HAP-1 (cell line): Measurements from ENCODE around the gene ZBTB22.
A peak's percentile ranks its signal among the peaks of the same experiment; 100 is the strongest.
"Not testable (repeated sequence)": the region's sequence is repeated elsewhere in the genome, so short reads cannot be mapped to it uniquely, and the experiment has no call there.

Experiments
- DNase-seq, 2 experiments: peaks; one replicate each; pipeline ENCODE4 v3.0.0-alpha.2; 2016 to 2020; ENCODE audit warnings: low spot score in 2 of 2
- H3K27me3 ChIP-seq: fragments of 250-450 bp; sonication (Bioruptor Pico); 2 replicates; pipeline ENCODE4 v1.5.1; 2020; ENCODE audit warnings: low read depth, mild to moderate bottlenecking, moderate library complexity
- H3K36me3 ChIP-seq: fragments of 250-450 bp; sonication (Bioruptor Pico); replicated peaks from 2 replicates; pipeline ENCODE4 v1.5.1; 2020; ENCODE audit warnings: mild to moderate bottlenecking
- H3K4me1 ChIP-seq: fragments of 250-450 bp; sonication (Bioruptor Pico); 2 replicates; pipeline ENCODE4 v1.5.1; 2020; ENCODE audit warnings: mild to moderate bottlenecking
- H3K4me3 ChIP-seq: fragments of 250-450 bp; sonication (Bioruptor Pico); 2 replicates; pipeline ENCODE4 v1.5.1; 2020; ENCODE audit warnings: mild to moderate bottlenecking, moderate library complexity
- H3K9me3 ChIP-seq: fragments of 250-450 bp; sonication (Bioruptor Pico); 2 replicates; pipeline ENCODE4 v1.5.1; 2020; ENCODE audit warnings: mild to moderate bottlenecking, moderate library complexity
- in situ Hi-C: fragments of 300-500 bp; cut with MboI; formaldehyde crosslinking; loops from 3 replicates; pipeline ENCODE4 v1.14.3; 2020; ENCODE audit warnings: low sequenced_read_pairs, inconsistent platforms, mixed read lengths

ZBTB22 gene

DNA sequence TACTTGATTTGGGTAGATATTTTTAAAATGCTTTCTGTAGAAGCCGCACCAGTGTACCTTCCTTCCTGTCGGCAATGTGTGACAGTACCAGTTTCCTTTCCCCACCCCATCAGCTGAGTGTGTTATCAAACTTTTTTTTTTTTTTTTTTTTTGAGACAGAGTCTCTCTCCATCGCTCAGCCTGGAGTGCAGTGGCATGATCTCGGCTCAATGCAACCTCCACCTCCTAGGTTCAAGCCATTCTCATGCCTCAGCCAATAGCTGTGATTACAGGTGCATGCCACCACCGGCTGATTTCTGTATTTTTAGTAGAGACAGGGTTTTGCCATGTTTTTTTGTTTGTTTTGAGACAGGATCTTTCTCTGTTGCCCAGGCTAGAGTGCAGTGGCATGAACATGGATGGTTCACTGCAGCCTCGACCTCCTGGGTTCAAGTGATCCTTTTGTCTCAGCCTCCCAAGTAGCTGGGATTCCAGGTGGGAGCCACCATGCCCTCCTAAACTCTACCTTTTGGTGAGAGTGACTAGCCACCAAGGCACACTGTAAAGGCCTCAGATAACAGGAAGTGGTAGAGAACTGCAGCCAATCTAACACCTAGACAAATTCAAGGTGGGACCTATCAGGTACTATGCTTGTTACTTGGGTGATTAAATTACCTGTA, 26.5 kb upstream of the ZBTB22 start:
- no peaks in the 10 kb centered on the region for H3K9me3 ChIP-seq
- in situ Hi-C loops, result no loop called here
- H3K4me3 ChIP-seq, result no peak overlapping the region
- H3K36me3 ChIP-seq, result no peaks in the 10 kb centered on the region
- peaks cover 6% of the 10 kb centered on the region for H3K4me1 ChIP-seq
- DNase-seq, result no peak
- H3K27me3 ChIP-seq, result 0 out of 2 replicates have a peak, but pooled peaks cover 7% of the 10 kb centered on the region

DNA sequence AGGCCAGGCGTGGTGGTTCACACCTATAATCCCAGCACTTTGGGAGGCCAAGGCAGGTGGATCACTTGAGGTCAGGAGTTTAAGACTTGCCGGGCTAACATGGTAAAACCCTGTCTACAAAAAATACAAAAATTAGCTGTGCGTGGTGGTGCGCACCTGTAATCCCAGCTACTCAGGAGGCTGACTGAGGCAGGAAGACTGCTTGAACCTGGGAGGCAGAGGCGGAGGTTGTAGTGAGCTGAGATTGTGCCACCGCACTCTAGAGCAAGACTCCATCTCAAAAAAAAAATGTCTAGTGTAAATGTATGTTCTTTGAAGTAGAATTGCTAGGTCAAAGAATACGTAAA, 26.0 kb upstream of the ZBTB22 start:
- H3K27me3 ChIP-seq, H3K9me3 ChIP-seq, in situ Hi-C loops, DNase-seq, H3K36me3 ChIP-seq, H3K4me3 ChIP-seq, H3K4me1 ChIP-seq: not testable (repeated sequence)

DNA sequence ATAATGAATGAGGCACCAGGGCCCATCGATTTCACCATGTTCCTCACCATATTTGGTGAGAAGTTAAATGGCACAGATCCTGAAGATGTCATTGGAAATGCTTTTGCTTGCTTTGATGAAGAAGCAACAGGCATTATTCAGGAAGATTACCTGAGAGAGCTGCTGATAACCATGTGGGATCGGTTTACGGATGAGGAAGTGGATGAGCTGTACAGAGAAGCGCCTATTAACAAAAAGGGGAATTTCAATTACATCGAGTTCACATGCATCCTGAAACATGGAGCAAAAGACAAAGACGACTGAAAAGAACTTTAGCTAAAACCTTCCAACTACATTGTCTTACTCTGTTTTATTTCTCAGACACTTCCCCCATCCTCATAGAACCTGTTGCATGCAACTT, 21.6 kb upstream of the ZBTB22 start:
- H3K4me3 ChIP-seq, result no peak overlapping the region
- H3K4me1 ChIP-seq, result no peaks in the 10 kb centered on the region
- no peaks in the 10 kb centered on the region for H3K9me3 ChIP-seq
- H3K27me3 ChIP-seq, result no peaks in the 10 kb centered on the region
- no peak for DNase-seq
- H3K36me3 ChIP-seq, result no peaks in the 10 kb centered on the region
- in situ Hi-C loops, result no loop called here

DNA sequence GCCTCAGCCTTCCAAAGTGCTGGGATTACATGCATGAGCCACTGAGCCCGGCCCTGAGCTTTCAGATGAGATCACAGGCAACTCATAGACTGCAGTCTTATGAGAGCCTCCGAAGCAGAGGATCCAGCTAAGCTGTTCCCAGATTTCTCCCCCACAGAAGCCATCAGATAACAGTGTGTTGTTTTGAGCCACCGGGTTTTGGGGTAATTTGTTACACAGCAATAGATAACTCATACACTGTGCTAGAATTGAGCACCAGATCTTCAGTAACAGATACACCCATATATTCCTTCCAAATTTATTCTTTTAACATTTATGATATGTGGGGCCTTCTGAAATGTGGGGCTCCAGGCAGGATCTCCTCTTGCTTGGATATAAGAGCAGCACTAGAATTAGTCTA, 19.0 kb upstream of the ZBTB22 start:
- Histone ChIP-seq H3K4me1 (no peaks in the 10 kb centered on the region), H3K4me3 (no peak overlapping the region), H3K36me3 (no peaks in the 10 kb centered on the region), H3K9me3 (no peaks in the 10 kb centered on the region), H3K27me3 (no peaks in the 10 kb centered on the region)
- in situ Hi-C loops, result no loop called here
- no peak for DNase-seq

- H3K36me3 ChIP-seq, result no peaks in the 10 kb centered on the region
- H3K27me3 ChIP-seq, result no peaks in the 10 kb centered on the region
- in situ Hi-C loops, result no loop called here
- no peaks in the 10 kb centered on the region for H3K4me1 ChIP-seq
- H3K4me3 ChIP-seq, result no peak overlapping the region
- DNase-seq, result no peak
- H3K9me3 ChIP-seq, result no peaks in the 10 kb centered on the region
These were observed 18.4 kb upstream of the ZBTB22 start for GRCh38 chr6:33335916-33336315.

DNA sequence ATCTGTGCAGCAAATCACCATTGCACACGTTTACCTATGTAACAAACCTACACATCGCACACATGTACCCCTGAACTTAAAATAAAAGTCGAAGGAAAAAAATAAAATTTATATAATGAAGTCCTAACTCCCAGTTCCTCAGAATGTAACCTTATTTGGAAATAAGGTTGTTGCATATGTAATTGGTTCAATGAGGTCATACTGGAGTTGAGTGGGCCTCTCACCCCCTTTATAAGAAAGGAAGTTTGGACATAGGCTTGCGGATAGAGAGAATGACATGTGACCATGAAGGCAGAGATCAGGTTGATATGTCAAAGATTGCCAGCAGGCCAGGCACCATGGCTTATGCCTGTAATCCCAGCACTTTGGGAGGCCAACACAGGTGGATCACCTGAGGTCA, 16.1 kb upstream of the ZBTB22 start:
- H3K27me3 ChIP-seq, result no peaks in the 10 kb centered on the region
- no peaks in the 10 kb centered on the region for H3K9me3 ChIP-seq
- H3K4me3 ChIP-seq, result no peak overlapping the region
- DNase-seq, result no peak
- in situ Hi-C loops, result no loop called here
- no peaks in the 10 kb centered on the region for H3K4me1 ChIP-seq
- no peaks in the 10 kb centered on the region for H3K36me3 ChIP-seq

- Histone ChIP-seq H3K36me3 (no peaks in the 10 kb centered on the region), H3K9me3 (no peaks in the 10 kb centered on the region), H3K4me3 (no peak overlapping the region), H3K4me1 (no peaks in the 10 kb centered on the region), H3K27me3 (no peaks in the 10 kb centered on the region)
- DNase-seq, result no peak
- in situ Hi-C loops, result no loop called here
These were observed 13.2 kb upstream of the ZBTB22 start for GRCh38 chr6:33330736-33331135.

DNA sequence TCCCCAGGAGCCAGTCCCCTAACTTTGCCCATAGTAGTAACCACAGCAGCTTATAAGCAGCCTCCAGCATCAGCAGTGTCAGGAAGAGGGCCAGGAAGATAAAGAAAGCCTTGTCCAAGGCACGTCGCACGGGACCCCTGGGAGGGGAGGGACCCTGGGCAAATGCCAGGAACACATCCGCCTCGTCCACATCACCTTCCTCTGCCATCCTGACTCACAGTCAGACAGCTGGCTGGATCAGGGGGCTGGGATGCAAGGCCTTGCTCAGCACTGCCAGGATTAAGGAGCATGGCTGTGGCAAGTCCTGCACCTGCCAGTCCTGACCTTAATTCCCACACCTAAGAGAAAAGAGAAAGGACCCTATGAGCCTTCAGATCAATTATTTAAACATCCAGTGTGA, 11.5 kb upstream of the ZBTB22 start:
- no peak for DNase-seq
- in situ Hi-C loops, result no loop called here
- Histone ChIP-seq H3K4me3 (no peak overlapping the region), H3K9me3 (no peaks in the 10 kb centered on the region), H3K36me3 (no peaks in the 10 kb centered on the region), H3K4me1 (peaks cover 1% of the 10 kb centered on the region), H3K27me3 (no peaks in the 10 kb centered on the region)

GRCh38 chr6:33324125-33324524, 6.6 kb upstream of the ZBTB22 start:
- H3K36me3 ChIP-seq, result peaks cover 27% of the 10 kb centered on the region
- H3K4me3 ChIP-seq, result peak overlapping the region; percentile 55
- DNase-seq, result no peak
- in situ Hi-C loops, result no loop called here
- no peaks in the 10 kb centered on the region for H3K27me3 ChIP-seq
- peaks cover 11% of the 10 kb centered on the region for H3K4me1 ChIP-seq
- H3K9me3 ChIP-seq, result no peaks in the 10 kb centered on the region

GRCh38 chr6:33323623-33323948, 6.0 kb upstream of the ZBTB22 start:
- peak overlapping the region; percentile 55 for H3K4me3 ChIP-seq
- in situ Hi-C loops, result no loop called here
- H3K4me1 ChIP-seq, result peaks cover 13% of the 10 kb centered on the region
- H3K9me3 ChIP-seq, result no peaks in the 10 kb centered on the region
- H3K27me3 ChIP-seq, result no peaks in the 10 kb centered on the region
- no peak for DNase-seq
- H3K36me3 ChIP-seq, result peaks cover 32% of the 10 kb centered on the region

DNA sequence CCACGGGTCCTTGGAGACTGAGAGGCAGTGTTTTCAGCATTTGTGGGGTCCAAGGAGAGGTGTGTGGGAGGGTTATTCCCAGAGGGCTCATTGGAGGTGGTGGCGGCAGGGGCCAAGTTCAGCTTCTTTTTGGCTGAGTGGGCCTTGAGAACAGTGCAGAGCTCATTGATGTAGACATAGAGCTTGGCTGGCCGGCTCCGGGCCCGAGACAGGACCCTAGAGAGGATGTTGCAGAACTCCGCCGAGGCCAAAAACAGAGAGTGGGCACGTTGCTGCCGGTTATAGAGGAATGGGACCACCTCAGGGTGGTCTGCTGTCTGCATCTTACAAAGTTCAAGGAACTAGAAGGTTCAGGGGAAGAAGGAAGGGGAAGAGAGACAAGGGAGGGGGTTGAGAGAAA, 3.7 kb upstream of the ZBTB22 start:
- no peak overlapping the region for H3K4me3 ChIP-seq
- no peaks in the 10 kb centered on the region for H3K27me3 ChIP-seq
- H3K9me3 ChIP-seq, result no peaks in the 10 kb centered on the region
- peaks cover 16% of the 10 kb centered on the region for H3K4me1 ChIP-seq
- H3K36me3 ChIP-seq, result peaks cover 33% of the 10 kb centered on the region
- in situ Hi-C loops, result no loop called here
- no peak for DNase-seq

GRCh38 chr6:33320315-33321181, 3.0 kb upstream of the ZBTB22 start:
- Histone ChIP-seq H3K36me3 (peaks cover 33% of the 10 kb centered on the region), H3K4me3 (no peak overlapping the region), H3K27me3 (no peaks in the 10 kb centered on the region), H3K9me3 (no peaks in the 10 kb centered on the region), H3K4me1 (peaks cover 16% of the 10 kb centered on the region)
- in situ Hi-C loops, result no loop called here
- no peak for DNase-seq

DNA sequence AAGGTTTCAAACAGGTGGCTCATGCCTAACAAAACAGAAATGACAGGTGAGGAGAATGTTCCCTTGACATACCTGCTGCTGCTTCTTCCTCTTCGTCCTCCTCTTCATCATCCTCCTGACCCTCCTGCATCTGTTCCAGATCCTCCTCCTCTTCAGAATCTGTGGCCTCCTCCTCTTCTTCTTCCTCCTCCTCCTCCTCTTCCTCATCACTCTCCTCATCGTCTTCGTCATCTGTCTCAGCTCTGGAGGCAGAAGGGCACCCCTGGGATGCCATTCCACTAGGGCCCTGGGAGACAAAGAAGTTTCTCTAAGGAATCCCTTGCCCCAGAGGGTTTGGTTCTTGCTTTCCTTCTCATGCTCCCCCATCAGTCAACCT, 2.4 kb upstream of the ZBTB22 start:
- Histone ChIP-seq H3K4me1 (peaks cover 18% of the 10 kb centered on the region), H3K9me3 (no peaks in the 10 kb centered on the region), H3K36me3 (peaks cover 33% of the 10 kb centered on the region), H3K27me3 (no peaks in the 10 kb centered on the region), H3K4me3 (no peak overlapping the region)
- in situ Hi-C loops, result no loop called here
- DNase-seq, result no peak

GRCh38 chr6:33318426-33319073, 1.0 kb upstream of the ZBTB22 start:
- H3K27me3 ChIP-seq, result no peaks in the 10 kb centered on the region
- peak overlapping the region; percentile 59 for H3K4me3 ChIP-seq
- DNase-seq, result no peak
- in situ Hi-C loops, result no loop called here
- H3K36me3 ChIP-seq, result peaks cover 33% of the 10 kb centered on the region
- peaks cover 19% of the 10 kb centered on the region for H3K4me1 ChIP-seq
- no peaks in the 10 kb centered on the region for H3K9me3 ChIP-seq
